ENCODE results near the gene DIRAS1. TPM values are rescaled to one million over a fixed set of nuclear protein-coding genes. Genes with fewer than 3 reads are reported as not detected.

The DIRAS1 gene
- total RNA-seq, 1 experiment from 2014 or later = 25.0 TPM

DNA sequence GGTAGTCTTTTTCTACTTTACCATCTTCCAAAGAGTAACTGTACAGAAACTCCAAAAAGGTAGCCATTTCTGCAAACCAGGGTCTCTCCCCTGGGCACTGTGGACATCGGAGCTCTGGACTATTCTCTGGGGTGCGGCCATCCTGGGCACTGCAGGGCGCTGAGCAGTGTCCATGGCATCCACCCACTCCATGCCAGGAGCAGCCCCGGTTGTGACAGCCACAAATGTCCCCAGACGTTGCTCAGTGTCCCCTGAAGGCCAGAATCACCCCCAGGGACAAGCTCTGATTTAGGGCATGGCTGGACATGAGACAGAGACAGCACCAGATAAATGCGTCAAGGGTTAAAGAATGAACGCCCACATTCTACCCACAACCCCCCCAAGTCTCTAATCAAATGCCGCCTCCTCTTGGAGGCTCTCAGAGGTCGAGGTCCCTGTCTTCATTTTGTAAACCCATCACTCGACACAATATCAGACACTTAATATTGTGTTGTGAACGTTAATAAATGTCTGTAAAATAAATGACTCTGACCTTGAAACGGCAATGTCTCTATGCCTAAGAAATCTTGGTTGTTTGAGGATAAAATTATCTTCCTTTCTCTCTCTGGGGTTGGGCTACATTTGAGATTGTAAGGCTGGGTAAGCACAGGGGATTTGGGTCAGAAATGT, 27.5 kb downstream of the DIRAS1 start (continued):
- TF ChIP-seq, protein P1, sequence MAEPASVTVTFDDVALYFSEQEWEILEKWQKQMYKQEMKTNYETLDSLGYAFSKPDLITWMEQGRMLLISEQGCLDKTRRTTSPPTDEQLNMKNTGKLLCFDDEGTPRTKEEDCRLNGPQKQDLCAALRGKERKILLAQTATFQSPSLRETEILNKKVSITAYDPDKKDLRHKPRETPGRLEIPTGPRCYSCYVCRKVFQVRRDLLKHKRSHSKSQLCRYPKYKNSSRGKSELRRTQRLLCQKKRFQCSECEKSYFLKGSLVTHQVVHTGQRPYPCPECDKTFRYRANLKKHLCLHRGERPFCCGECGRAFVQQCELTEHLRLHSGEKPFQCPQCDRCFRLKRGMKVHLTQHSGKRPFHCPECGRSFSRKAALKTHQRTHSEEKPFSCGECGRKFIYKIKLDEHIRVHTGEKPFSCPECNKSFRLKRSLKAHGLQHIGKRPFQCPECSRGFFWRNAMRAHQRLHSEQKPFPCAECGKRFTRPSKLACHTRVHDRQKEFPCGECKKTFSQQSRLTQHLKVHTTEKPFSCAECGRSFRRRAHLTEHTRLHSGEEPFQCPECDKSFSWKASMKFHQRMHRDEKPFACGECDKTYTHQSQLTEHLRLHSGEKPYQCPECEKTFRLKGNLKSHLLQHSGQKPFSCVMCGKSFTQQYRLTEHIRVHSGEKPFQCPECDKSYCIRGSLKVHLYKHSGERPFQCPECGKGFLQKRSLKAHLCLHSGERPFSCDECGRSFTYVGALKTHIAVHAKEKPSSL (CRISPR knock-in tag; conservative IDR thresholded peaks at IDR 0.05) = no peak

DNA sequence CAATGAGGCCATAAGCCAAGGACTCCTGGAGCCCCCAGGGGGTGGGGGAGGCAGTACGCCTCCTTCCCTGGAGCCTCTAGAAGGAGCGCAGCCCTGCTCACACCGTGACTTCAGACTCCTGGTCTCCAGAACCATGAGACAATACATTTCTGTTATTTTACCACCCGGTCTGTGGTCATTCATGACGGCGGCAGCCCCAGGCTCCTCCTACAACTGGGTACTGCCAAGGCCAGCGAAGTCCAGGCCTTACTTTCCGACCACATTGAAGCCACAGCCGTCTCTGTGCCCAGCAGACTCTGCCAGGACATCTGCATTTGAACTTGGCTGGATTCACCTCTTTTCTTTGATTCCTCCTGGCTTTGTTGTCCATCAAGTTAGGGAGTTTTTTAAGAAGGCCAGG, 29.2 kb downstream of the DIRAS1 start:
- no peaks in the 10 kb centered on the region for H3K4me1 Mint-ChIP-seq

More for the DNA sequence above, 29.2 kb downstream of the DIRAS1 start:
- ChIA-PET CTCF (no interaction called here), POLR2A (no interaction called here)
- Mint-ChIP-seq H3K4me3 (no peak overlapping the region), H3K36me3 (no peaks in the 10 kb centered on the region), H3K27ac (no peak overlapping the region), H3K9me3 (no peaks in the 10 kb centered on the region), H3K27me3 (ENCODE audit: low read depth) (no peaks in the 10 kb centered on the region)
- DNase-seq (ENCODE audit: low spot score) (no peak), ATAC-seq (no peak)
- TF ChIP-seq TEAD4 (CRISPR knock-in tag; IDR thresholded peaks at IDR 0.05) (no peak), FOXK1 (CRISPR knock-in tag; IDR thresholded peaks at IDR 0.05) (no peak), ZNF232 (CRISPR knock-in tag; IDR thresholded peaks at IDR 0.05) (no peak), NFATC4 (CRISPR knock-in tag; IDR thresholded peaks at IDR 0.05) (no peak), EMX1 (CRISPR knock-in tag; IDR thresholded peaks at IDR 0.05) (no peak), ZNF138 (CRISPR knock-in tag; conservative IDR thresholded peaks at IDR 0.05) (no peak), RORB (CRISPR knock-in tag; IDR thresholded peaks at IDR 0.05) (no peak), SP1 (CRISPR knock-in tag; conservative IDR thresholded peaks at IDR 0.05) (no peak), JUN (CRISPR knock-in tag; IDR thresholded peaks at IDR 0.05) (no peak), ATF1 (CRISPR knock-in tag; IDR thresholded peaks at IDR 0.05) (no peak)
- TF ChIP-seq, protein P2, sequence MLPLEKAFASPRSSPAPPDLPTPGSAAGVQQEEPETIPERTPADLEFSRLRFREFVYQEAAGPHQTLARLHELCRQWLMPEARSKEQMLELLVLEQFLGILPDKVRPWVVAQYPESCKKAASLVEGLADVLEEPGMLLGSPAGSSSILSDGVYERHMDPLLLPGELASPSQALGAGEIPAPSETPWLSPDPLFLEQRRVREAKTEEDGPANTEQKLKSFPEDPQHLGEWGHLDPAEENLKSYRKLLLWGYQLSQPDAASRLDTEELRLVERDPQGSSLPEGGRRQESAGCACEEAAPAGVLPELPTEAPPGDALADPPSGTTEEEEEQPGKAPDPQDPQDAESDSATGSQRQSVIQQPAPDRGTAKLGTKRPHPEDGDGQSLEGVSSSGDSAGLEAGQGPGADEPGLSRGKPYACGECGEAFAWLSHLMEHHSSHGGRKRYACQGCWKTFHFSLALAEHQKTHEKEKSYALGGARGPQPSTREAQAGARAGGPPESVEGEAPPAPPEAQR (CRISPR knock-in tag; IDR thresholded peaks at IDR 0.05) = no peak
- TF ChIP-seq, protein P3, sequence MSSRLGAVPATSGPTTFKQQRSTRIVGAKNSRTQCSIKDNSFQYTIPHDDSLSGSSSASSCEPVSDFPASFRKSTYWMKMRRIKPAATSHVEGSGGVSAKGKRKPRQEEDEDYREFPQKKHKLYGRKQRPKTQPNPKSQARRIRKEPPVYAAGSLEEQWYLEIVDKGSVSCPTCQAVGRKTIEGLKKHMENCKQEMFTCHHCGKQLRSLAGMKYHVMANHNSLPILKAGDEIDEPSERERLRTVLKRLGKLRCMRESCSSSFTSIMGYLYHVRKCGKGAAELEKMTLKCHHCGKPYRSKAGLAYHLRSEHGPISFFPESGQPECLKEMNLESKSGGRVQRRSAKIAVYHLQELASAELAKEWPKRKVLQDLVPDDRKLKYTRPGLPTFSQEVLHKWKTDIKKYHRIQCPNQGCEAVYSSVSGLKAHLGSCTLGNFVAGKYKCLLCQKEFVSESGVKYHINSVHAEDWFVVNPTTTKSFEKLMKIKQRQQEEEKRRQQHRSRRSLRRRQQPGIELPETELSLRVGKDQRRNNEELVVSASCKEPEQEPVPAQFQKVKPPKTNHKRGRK (CRISPR knock-in tag; IDR thresholded peaks at IDR 0.05; ENCODE audit: borderline replicate concordance) = no peak
- TF ChIP-seq, protein P4, sequence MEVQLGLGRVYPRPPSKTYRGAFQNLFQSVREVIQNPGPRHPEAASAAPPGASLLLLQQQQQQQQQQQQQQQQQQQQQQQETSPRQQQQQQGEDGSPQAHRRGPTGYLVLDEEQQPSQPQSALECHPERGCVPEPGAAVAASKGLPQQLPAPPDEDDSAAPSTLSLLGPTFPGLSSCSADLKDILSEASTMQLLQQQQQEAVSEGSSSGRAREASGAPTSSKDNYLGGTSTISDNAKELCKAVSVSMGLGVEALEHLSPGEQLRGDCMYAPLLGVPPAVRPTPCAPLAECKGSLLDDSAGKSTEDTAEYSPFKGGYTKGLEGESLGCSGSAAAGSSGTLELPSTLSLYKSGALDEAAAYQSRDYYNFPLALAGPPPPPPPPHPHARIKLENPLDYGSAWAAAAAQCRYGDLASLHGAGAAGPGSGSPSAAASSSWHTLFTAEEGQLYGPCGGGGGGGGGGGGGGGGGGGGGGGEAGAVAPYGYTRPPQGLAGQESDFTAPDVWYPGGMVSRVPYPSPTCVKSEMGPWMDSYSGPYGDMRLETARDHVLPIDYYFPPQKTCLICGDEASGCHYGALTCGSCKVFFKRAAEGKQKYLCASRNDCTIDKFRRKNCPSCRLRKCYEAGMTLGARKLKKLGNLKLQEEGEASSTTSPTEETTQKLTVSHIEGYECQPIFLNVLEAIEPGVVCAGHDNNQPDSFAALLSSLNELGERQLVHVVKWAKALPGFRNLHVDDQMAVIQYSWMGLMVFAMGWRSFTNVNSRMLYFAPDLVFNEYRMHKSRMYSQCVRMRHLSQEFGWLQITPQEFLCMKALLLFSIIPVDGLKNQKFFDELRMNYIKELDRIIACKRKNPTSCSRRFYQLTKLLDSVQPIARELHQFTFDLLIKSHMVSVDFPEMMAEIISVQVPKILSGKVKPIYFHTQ (CRISPR knock-in tag; IDR thresholded peaks at IDR 0.05) = no peak
- TF ChIP-seq, protein P5, sequence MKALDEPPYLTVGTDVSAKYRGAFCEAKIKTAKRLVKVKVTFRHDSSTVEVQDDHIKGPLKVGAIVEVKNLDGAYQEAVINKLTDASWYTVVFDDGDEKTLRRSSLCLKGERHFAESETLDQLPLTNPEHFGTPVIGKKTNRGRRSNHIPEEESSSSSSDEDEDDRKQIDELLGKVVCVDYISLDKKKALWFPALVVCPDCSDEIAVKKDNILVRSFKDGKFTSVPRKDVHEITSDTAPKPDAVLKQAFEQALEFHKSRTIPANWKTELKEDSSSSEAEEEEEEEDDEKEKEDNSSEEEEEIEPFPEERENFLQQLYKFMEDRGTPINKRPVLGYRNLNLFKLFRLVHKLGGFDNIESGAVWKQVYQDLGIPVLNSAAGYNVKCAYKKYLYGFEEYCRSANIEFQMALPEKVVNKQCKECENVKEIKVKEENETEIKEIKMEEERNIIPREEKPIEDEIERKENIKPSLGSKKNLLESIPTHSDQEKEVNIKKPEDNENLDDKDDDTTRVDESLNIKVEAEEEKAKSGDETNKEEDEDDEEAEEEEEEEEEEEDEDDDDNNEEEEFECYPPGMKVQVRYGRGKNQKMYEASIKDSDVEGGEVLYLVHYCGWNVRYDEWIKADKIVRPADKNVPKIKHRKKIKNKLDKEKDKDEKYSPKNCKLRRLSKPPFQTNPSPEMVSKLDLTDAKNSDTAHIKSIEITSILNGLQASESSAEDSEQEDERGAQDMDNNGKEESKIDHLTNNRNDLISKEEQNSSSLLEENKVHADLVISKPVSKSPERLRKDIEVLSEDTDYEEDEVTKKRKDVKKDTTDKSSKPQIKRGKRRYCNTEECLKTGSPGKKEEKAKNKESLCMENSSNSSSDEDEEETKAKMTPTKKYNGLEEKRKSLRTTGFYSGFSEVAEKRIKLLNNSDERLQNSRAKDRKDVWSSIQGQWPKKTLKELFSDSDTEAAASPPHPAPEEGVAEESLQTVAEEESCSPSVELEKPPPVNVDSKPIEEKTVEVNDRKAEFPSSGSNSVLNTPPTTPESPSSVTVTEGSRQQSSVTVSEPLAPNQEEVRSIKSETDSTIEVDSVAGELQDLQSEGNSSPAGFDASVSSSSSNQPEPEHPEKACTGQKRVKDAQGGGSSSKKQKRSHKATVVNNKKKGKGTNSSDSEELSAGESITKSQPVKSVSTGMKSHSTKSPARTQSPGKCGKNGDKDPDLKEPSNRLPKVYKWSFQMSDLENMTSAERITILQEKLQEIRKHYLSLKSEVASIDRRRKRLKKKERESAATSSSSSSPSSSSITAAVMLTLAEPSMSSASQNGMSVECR (CRISPR knock-in tag; IDR thresholded peaks at IDR 0.05; ENCODE audit: borderline replicate concordance) = no peak

Data from WTC11 (cell line).